ENCODE data around the gene MS4A14.

GRCh38 chr11:60459345-60459744 is 63.1 kb downstream of the MS4A14 start:
- TF ChIP-seq POLR2A (IDR thresholded peaks at IDR 0.05) (no peak), CTCF (IDR thresholded peaks at IDR 0.05) (no peak)

Measured in Peyer's patch (tissue), 4 donors.